Loucy (cell line): ENCODE results near the gene GALNT11.

Experiments
- H2AFZ ChIP-seq: fragments of 200-600 bp; sonication (generic); 2 replicates; pipeline ENCODE4 v1.6.0; 2016; ENCODE audit warnings: antibody characterized with exemption, mild to moderate bottlenecking, low read length, moderate library complexity
- H3F3A ChIP-seq: fragments of 200-600 bp; 2 replicates; pipeline ENCODE4 v1.6.0; 2016; ENCODE audit warnings: antibody characterized with exemption, low read depth, mild to moderate bottlenecking
- H3K27me3 ChIP-seq: fragments of 200-600 bp; sonication (generic); 2 replicates; pipeline ENCODE4 v1.6.1; 2014; ENCODE audit warnings: low read length, mild to moderate bottlenecking; ENCODE audit not compliant: insufficient read depth, poor library complexity, severe bottlenecking
- H3K36me3 ChIP-seq: fragments of 200-600 bp; sonication (generic); 2 replicates; pipeline ENCODE4 v1.6.1; 2016; ENCODE audit warnings: low read length; ENCODE audit not compliant: insufficient read depth
- H3K4me1 ChIP-seq: fragments of 200-600 bp; sonication (generic); 2 replicates; pipeline ENCODE4 v1.5.1; 2014; ENCODE audit warnings: low read length, mild to moderate bottlenecking; ENCODE audit not compliant: insufficient read depth, poor library complexity, severe bottlenecking
- H3K4me2 ChIP-seq: fragments of 200-600 bp; sonication (generic); 2 replicates; pipeline ENCODE4 v1.6.0; 2014; ENCODE audit warnings: antibody characterized with exemption, low read length, low read depth, mild to moderate bottlenecking; ENCODE audit not compliant: poor library complexity, severe bottlenecking
- H3K4me3 ChIP-seq: fragments of 200-600 bp; sonication (generic); 2 replicates; pipeline ENCODE4 v1.5.1; 2014; ENCODE audit warnings: low read length, mild to moderate bottlenecking, mixed read lengths; ENCODE audit not compliant: poor library complexity, severe bottlenecking
- H3K79me2 ChIP-seq: fragments of 200-600 bp; sonication (generic); 2 replicates; pipeline ENCODE4 v1.6.1; 2014; ENCODE audit warnings: low read length; ENCODE audit not compliant: insufficient read depth
- H3K9ac ChIP-seq: fragments of 200-600 bp; sonication (generic); 2 replicates; pipeline ENCODE4 v1.6.0; 2014; ENCODE audit warnings: mild to moderate bottlenecking, low read depth, low read length, moderate library complexity; ENCODE audit not compliant: poor library complexity, severe bottlenecking
- H3K9me2 ChIP-seq: fragments of 200-600 bp; sonication (generic); replicated peaks from 2 replicates; pipeline ENCODE4 v1.6.1; 2016; ENCODE audit warnings: low read depth, low read length, mixed read lengths
- H3K9me3 ChIP-seq: fragments of 200-600 bp; sonication (generic); 2 replicates; pipeline ENCODE4 v1.6.1; 2014; ENCODE audit warnings: mild to moderate bottlenecking, antibody characterized with exemption, low read length, low read depth; ENCODE audit not compliant: insufficient read depth
- H4K20me1 ChIP-seq: fragments of 200-600 bp; sonication (generic); 2 replicates; pipeline ENCODE4 v1.6.0; 2014; ENCODE audit warnings: antibody characterized with exemption, low read length, mild to moderate bottlenecking; ENCODE audit not compliant: insufficient read depth, poor library complexity, severe bottlenecking
- CTCF ChIP-seq: fragments of 200-600 bp; sonication (generic); conservative IDR thresholded peaks from 2 replicates; pipeline ENCODE4 v1.5.1; 2014; ENCODE audit warnings: mild to moderate bottlenecking, antibody characterized with exemption, low read length
- EZH2phosphoT487 ChIP-seq: fragments of 200-600 bp; IDR thresholded peaks from 2 replicates; pipeline ENCODE4 v1.6.1; 2018; ENCODE audit warnings: antibody characterized with exemption, mild to moderate bottlenecking, moderate library complexity, borderline replicate concordance

Gene GALNT11

GRCh38 chr7:152048051-152048450 is 22.6 kb downstream of the GALNT11 start:
- no peaks in the 10 kb centered on the region; the same call in 1 of the 2 replicates for H3K9me3 ChIP-seq
- H4K20me1 ChIP-seq = no peaks in the 10 kb centered on the region
- H3K4me2 ChIP-seq = no peak overlapping the region
- H3F3A ChIP-seq = no peaks in the 10 kb centered on the region
- no peaks in the 10 kb centered on the region for H3K79me2 ChIP-seq
- H3K9me2 ChIP-seq = no peaks in the 10 kb centered on the region
- H3K9ac ChIP-seq = no peak overlapping the region
- TF ChIP-seq EZH2phosphoT487 = no peak
- TF ChIP-seq CTCF = no peak
- H3K4me1 ChIP-seq = no peaks in the 10 kb centered on the region
- no peak overlapping the region for H2AFZ ChIP-seq
- no peak overlapping the region for H3K4me3 ChIP-seq
- no peaks in the 10 kb centered on the region for H3K36me3 ChIP-seq
- H3K27me3 ChIP-seq = no peaks in the 10 kb centered on the region

GRCh38 chr7:152050547-152050971 is 25.1 kb downstream of the GALNT11 start:
- Histone ChIP-seq H3K9ac (no peak overlapping the region), H3K79me2 (no peaks in the 10 kb centered on the region), H3K4me2 (no peak overlapping the region), H2AFZ (no peak overlapping the region), H3F3A (no peaks in the 10 kb centered on the region), H3K36me3 (no peaks in the 10 kb centered on the region), H3K27me3 (no peaks in the 10 kb centered on the region), H3K4me1 (no peaks in the 10 kb centered on the region), H3K9me3 (no peaks in the 10 kb centered on the region), H3K9me2 (no peaks in the 10 kb centered on the region), H3K4me3 (no peak overlapping the region), H4K20me1 (no peaks in the 10 kb centered on the region)
- no peak for TF ChIP-seq CTCF
- TF ChIP-seq EZH2phosphoT487 = no peak

GRCh38 chr7:152051968-152052367 is 26.5 kb downstream of the GALNT11 start:
- no peak overlapping the region for H3K4me2 ChIP-seq
- H3K9ac ChIP-seq = no peak overlapping the region
- TF ChIP-seq CTCF (no peak), EZH2phosphoT487 (no peak)
- no peaks in the 10 kb centered on the region for H3K9me3 ChIP-seq
- no peaks in the 10 kb centered on the region for H4K20me1 ChIP-seq
- H3F3A ChIP-seq = no peaks in the 10 kb centered on the region
- H2AFZ ChIP-seq = no peak overlapping the region
- H3K36me3 ChIP-seq = no peaks in the 10 kb centered on the region
- H3K4me1 ChIP-seq = no peaks in the 10 kb centered on the region
- no peaks in the 10 kb centered on the region for H3K9me2 ChIP-seq
- no peak overlapping the region for H3K4me3 ChIP-seq
- no peaks in the 10 kb centered on the region for H3K79me2 ChIP-seq
- no peaks in the 10 kb centered on the region for H3K27me3 ChIP-seq
